H1 (cell line): ENCODE data around the gene SLCO1C1. TPM values are rescaled to one million over a fixed set of nuclear protein-coding genes. Genes with fewer than 3 reads are reported as not detected.

Source experiments
- CTCF ChIA-PET: fragments of 300-600 bp; sonication (Branson Sonifier 250); formaldehyde crosslinking; loops from one replicate; lab custom pipeline; 2021; ENCODE audit not compliant: partially characterized antibody; lab: Charles Lee
- POLR2A ChIA-PET: fragments of 300-600 bp; sonication (Branson Sonifier 250); formaldehyde crosslinking; loops from one replicate; lab custom pipeline; 2021; ENCODE audit warnings: inconsistent platforms; ENCODE audit not compliant: partially characterized antibody; lab: Charles Lee
- DNase-seq, 2 experiments: peaks; one replicate each; pipeline versions ENCODE4 v3.0.0 to v3.0.0-alpha.2; 2010 to 2022; ENCODE audit warnings: low spot score in 2 of 2, low read depth in 1 of 2, mixed read lengths in 1 of 2
- FAIRE-seq: peaks from 2 replicates; lab custom pipeline; 2011; peaks lifted over from hg19 to GRCh38; lab: Jason Lieb, UNC
- H2AFZ ChIP-seq: 2 replicates; pipeline ENCODE4 v1.8.1; 2012; ENCODE audit warnings: low read length, inconsistent platforms
- H2AK5ac ChIP-seq: 2 replicates; pipeline ENCODE4 v1.6.1; 2013; ENCODE audit warnings: low read depth, low read length
- H2BK120ac ChIP-seq: replicated peaks from 2 replicates; pipeline ENCODE3; 2013; ENCODE audit warnings: low read depth, low read length, inconsistent platforms
- H2BK12ac ChIP-seq: 2 replicates; pipeline ENCODE4 v1.6.1; 2013; ENCODE audit warnings: low read depth, low read length
- H2BK15ac ChIP-seq: 2 replicates; pipeline ENCODE4 v1.6.1; 2013; ENCODE audit warnings: low read length
- H2BK20ac ChIP-seq: 2 replicates; pipeline ENCODE4 v1.6.1; 2013; ENCODE audit warnings: low read length
- H2BK5ac ChIP-seq: 2 replicates; pipeline ENCODE4 v1.6.1; 2013; ENCODE audit warnings: low read depth, low read length
- H3K14ac ChIP-seq: 2 replicates; pipeline ENCODE4 v1.6.1; 2013; ENCODE audit warnings: inconsistent platforms; ENCODE audit not compliant: insufficient read length
- H3K18ac ChIP-seq: 2 replicates; pipeline ENCODE4 v1.6.1; 2013; ENCODE audit warnings: low read length; ENCODE audit errors: extremely low read depth
- H3K23ac ChIP-seq: 2 replicates; pipeline ENCODE4 v1.6.1; 2013; ENCODE audit warnings: inconsistent platforms; ENCODE audit not compliant: insufficient read length
- H3K23me2 ChIP-seq: 2 replicates; pipeline ENCODE4 v1.6.1; 2013; ENCODE audit warnings: low read depth, low read length
- H3K27ac ChIP-seq: 2 replicates; pipeline ENCODE4 v1.6.1; 2011; ENCODE audit warnings: low read depth, low read length, inconsistent platforms
- H3K27me3 ChIP-seq, 4 experiments: replicated peaks in 1 of 4; 1 replicate in 1 of 4; 2 replicates in 3 of 4; pipeline versions ENCODE4 v1.6.1 to v1.8.1; 2011 to 2013; ENCODE audit warnings: low read length in 3 of 4, mild to moderate bottlenecking in 3 of 4, inconsistent platforms in 2 of 4, mixed read lengths in 2 of 4, moderate library complexity in 1 of 4; ENCODE audit not compliant: control insufficient read depth in 3 of 4, insufficient read depth in 3 of 4; ENCODE audit errors: extremely low read depth in 1 of 4
- H3K36me3 ChIP-seq, 4 experiments: 2 replicates each; pipeline versions ENCODE4 v1.6.1 to v1.8.1; 2011 to 2013; ENCODE audit warnings: mild to moderate bottlenecking in 4 of 4, low read length in 3 of 4, moderate library complexity in 2 of 4, control low read depth in 1 of 4, inconsistent platforms in 1 of 4; ENCODE audit not compliant: insufficient read depth in 4 of 4, control insufficient read depth in 2 of 4
- H3K4ac ChIP-seq: replicated peaks from 2 replicates; pipeline ENCODE3; 2013; ENCODE audit warnings: low read length, low read depth, mixed read lengths, inconsistent platforms; ENCODE audit not compliant: insufficient read length
- H3K4me1 ChIP-seq, 4 experiments: replicated peaks in 1 of 4; 1 replicate in 1 of 4; 2 replicates in 3 of 4; pipeline versions ENCODE4 v1.6.1 to v1.8.1; 2011 to 2013; ENCODE audit warnings: low read length in 3 of 4, inconsistent platforms in 2 of 4, mixed read lengths in 1 of 4; ENCODE audit not compliant: insufficient read depth in 4 of 4, control insufficient read depth in 3 of 4
- H3K4me2 ChIP-seq, 2 experiments: 2 replicates each; pipeline versions ENCODE4 v1.6.1 to v1.8.1; 2011 to 2013; ENCODE audit warnings: low read depth in 2 of 2, low read length in 2 of 2, control low read depth in 1 of 2, inconsistent platforms in 1 of 2, mild to moderate bottlenecking in 1 of 2; ENCODE audit not compliant: insufficient read depth in 1 of 2
- H3K4me3 ChIP-seq, 4 experiments: fragments of 200-600, 300-600 bp in 1 of 4; sonication (generic), shearing (Covaris generic), sonication (Bioruptor Twin) in 1 of 4; 2 replicates each; pipeline versions ENCODE4 v1.5.1 to v1.8.1; 2011 to 2016; ENCODE audit warnings: low read length in 4 of 4, low read depth in 3 of 4, control low read depth in 2 of 4, inconsistent platforms in 2 of 4, mild to moderate bottlenecking in 2 of 4, mixed read lengths in 1 of 4, moderate library complexity in 1 of 4; ENCODE audit not compliant: insufficient read depth in 2 of 4; ENCODE audit errors: extremely low read depth in 1 of 4
- H3K56ac ChIP-seq: replicated peaks from 2 replicates; pipeline ENCODE3; 2013; ENCODE audit warnings: low read depth, mild to moderate bottlenecking, mixed read lengths, low read length, inconsistent platforms; ENCODE audit not compliant: insufficient read length
- H3K79me1 ChIP-seq: 2 replicates; pipeline ENCODE4 v1.6.1; 2013; ENCODE audit warnings: low read depth, low read length, control low read depth
- H3K79me2 ChIP-seq, 2 experiments: 2 replicates each; pipeline versions ENCODE4 v1.6.1 to v1.8.1; 2012 to 2013; ENCODE audit warnings: low read length in 2 of 2, mild to moderate bottlenecking in 2 of 2, inconsistent platforms in 1 of 2; ENCODE audit not compliant: insufficient read depth in 2 of 2, control insufficient read depth in 1 of 2
- H3K9ac ChIP-seq, 4 experiments: replicated peaks in 1 of 4; 1 replicate in 1 of 4; 2 replicates in 3 of 4; pipeline versions ENCODE4 v1.6.1 to v1.8.1; 2011 to 2013; ENCODE audit warnings: low read depth in 3 of 4, low read length in 3 of 4, control low read depth in 2 of 4, mild to moderate bottlenecking in 2 of 4, moderate library complexity in 2 of 4, inconsistent platforms in 1 of 4; ENCODE audit errors: extremely low read depth in 1 of 4
- H3K9me3 ChIP-seq, 2 experiments: 2 replicates each; pipeline versions ENCODE4 v1.6.1 to v1.8.1; 2012 to 2013; ENCODE audit warnings: mild to moderate bottlenecking in 2 of 2, moderate library complexity in 2 of 2, control low read depth in 1 of 2, inconsistent platforms in 1 of 2, low read depth in 1 of 2, low read length in 1 of 2, mixed read lengths in 1 of 2; ENCODE audit not compliant: insufficient read depth in 2 of 2
- H4K20me1 ChIP-seq, 2 experiments: replicated peaks in 1 of 2; 2 replicates each; pipeline versions ENCODE3 to v1.8.1; 2011 to 2013; ENCODE audit warnings: inconsistent platforms in 2 of 2, low read length in 2 of 2, mild to moderate bottlenecking in 1 of 2; ENCODE audit not compliant: insufficient read depth in 2 of 2, control insufficient read depth in 1 of 2
- H4K5ac ChIP-seq: 2 replicates; pipeline ENCODE4 v1.6.1; 2013; ENCODE audit warnings: low read length, low read depth, mixed read lengths, inconsistent platforms; ENCODE audit not compliant: insufficient read length
- H4K8ac ChIP-seq: 2 replicates; pipeline ENCODE4 v1.8.0; 2013; ENCODE audit warnings: mild to moderate bottlenecking, moderate library complexity, low read length, inconsistent platforms; ENCODE audit not compliant: insufficient read depth; ENCODE audit errors: extremely low read depth
- H4K91ac ChIP-seq: replicated peaks from 2 replicates; pipeline ENCODE3; 2013; ENCODE audit warnings: low read length, mixed read lengths, inconsistent platforms; ENCODE audit not compliant: insufficient read length
- BACH1 ChIP-seq: IDR thresholded peaks from 2 replicates; pipeline ENCODE4 v1.6.1; 2012; ENCODE audit warnings: low read length, improper control_type of control experiment
- CHD1 ChIP-seq: IDR thresholded peaks from 2 replicates; pipeline ENCODE4 v1.6.1; 2012; ENCODE audit warnings: low read depth, low read length, improper control_type of control experiment
- EGR1 ChIP-seq: IDR thresholded peaks from 2 replicates; pipeline ENCODE4 v1.6.1; 2011; ENCODE audit warnings: low read depth, low read length, borderline replicate concordance
- SUZ12 ChIP-seq: fragments of 200-600 bp; sonication (generic); IDR thresholded peaks from 2 replicates; pipeline ENCODE4 v1.6.1; 2012; ENCODE audit warnings: mild to moderate bottlenecking, inconsistent platforms, low read length, moderate library complexity, mixed read lengths
- WGBS, 2 experiments: shearing (Covaris generic) in 1 of 2; methylation state at CpG; one replicate each; pipeline versions ENCODE4 v1.1.6 to v1.1.7; 2013 to 2015; ENCODE audit warnings: low lambda C conversion rate in 2 of 2, mixed read lengths in 2 of 2, inconsistent platforms in 1 of 2, low coverage in 1 of 2, missing lambda C conversion rate in 1 of 2; ENCODE audit not compliant: insufficient replicate concordance in 2 of 2, insufficient coverage in 1 of 2, insufficient read length in 1 of 2; ENCODE audit errors: extremely low coverage in 1 of 2, missing lambda C conversion rate in 1 of 2; 5-methylcytosine and 5-hydroxymethylcytosine counted together
- polyA plus RNA-seq, 7 experiments: library from polyadenylated mRNA; depleted of rRNA in 3 of 7; stranded (reverse) in 5 of 7; unstranded in 2 of 7; fragments of >200 nt in 5 of 7; fragments of 200-250 nt in 2 of 7; gene quantifications; 1 replicate in 5 of 7; 2 replicates in 1 of 7; 4 replicates in 1 of 7; pipeline versions ENCODE4 v1.2.1 to v1.2.3, GENCODE V29; 2011 to 2013; ENCODE audit warnings: missing spikeins in 2 of 7, mixed read lengths in 2 of 7
- total RNA-seq: library from RNA; stranded (reverse); fragmentation: NEBNext Ultra II Directional; extraction: Animal tissue kit (Norgen Biotek cat#: 25700); gene quantifications from 2 replicates; pipeline ENCODE4 v1.2.1, GENCODE V29; 2021

SLCO1C1 gene
- total and polyA plus RNA-seq, 2 of the 8 experiments (the other 6 are each of a cell fraction or from before 2014, with no cell fraction given) = 0.18 to 0.74 TPM

DNA sequence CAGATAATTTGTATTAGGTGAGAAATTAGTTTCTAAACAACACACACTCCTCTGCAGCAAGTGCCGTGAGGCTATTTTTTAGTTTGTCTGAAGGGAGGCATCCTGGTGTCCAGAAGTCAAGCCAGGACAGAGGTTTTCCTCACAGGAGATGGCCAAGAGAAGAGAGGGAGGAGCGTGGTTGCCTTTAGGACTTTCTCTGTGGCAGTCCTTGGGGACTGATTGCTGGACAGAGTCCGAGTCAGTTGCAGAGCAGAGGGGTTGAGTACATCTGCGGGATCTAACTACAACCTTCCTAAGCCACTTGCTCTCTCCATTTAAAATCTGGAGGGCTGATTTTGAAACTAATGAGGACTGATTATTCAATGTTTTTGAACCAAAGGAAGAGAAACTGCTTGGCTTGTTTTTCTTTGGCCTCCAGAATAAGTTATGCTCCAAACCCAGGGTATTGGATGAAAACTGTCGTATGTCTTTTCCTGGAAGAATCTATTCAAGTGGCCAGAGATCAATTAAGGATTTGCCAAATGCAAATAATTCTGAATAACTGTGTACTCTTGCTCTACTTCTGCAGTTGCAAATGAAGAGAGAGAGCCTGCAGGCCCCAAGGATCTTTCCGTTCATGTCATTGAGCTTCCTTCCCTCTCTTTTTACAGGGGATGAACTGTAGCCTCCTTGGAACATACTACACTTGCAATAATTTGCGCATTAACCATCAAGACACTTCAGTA, 1.2 kb downstream of the SLCO1C1 start:
- Histone ChIP-seq H2BK20ac (no peak overlapping the region), H3K23ac (no peak overlapping the region), H2AFZ (peak overlapping the region; percentile 0; the same call in 1 of the 2 replicates), H4K91ac (no peak overlapping the region), H3K27me3 (no peaks in the 10 kb centered on the region), H3K18ac (no peak overlapping the region), H3K14ac (no peak overlapping the region), H4K5ac (no peak overlapping the region), H3K27ac (no peak overlapping the region), H3K56ac (no peak overlapping the region), H4K20me1 (no peaks in the 10 kb centered on the region), H3K4me1 (peaks cover 0 to 4% (median 4%) of the 10 kb centered on the region in 4 experiments; a peak in 4 of 7 replicates), H3K23me2 (no peaks in the 10 kb centered on the region), H3K4me3 (no peak overlapping the region), H3K9ac (no peak overlapping the region), H3K36me3 (no peaks in the 10 kb centered on the region), H2BK5ac (no peak overlapping the region), H3K79me1 (no peaks in the 10 kb centered on the region), H3K4ac (no peak overlapping the region), H2BK120ac (no peak overlapping the region), H2BK12ac (no peak overlapping the region), H3K9me3 (no peaks in the 10 kb centered on the region), H3K4me2 (no peak overlapping the region), H3K79me2 (no peaks in the 10 kb centered on the region), H2AK5ac (no peak overlapping the region), H2BK15ac (no peak overlapping the region), H4K8ac (no peak overlapping the region)
- POLR2A ChIA-PET = no interaction called here
- TF ChIP-seq SUZ12 = no peak
- TF ChIP-seq EGR1 = no peak
- TF ChIP-seq BACH1 = no peak
- no peak for TF ChIP-seq CHD1
- CTCF ChIA-PET = interaction anchor here (2.8 kb wide), 1 partner anchor 19 kb away, joined by 11 read pairs; no protein-coding TSS in a partner anchor
- 85% methylated on average over 7 of the region's 7 CpGs; no CpG with 5 or more reads in 1 of the 2 experiments for WGBS, 2 experiments
- DNase-seq (no peak), FAIRE-seq (no peak)
